ENCODE results near the gene NAT8L.

The NAT8L gene

DNA sequence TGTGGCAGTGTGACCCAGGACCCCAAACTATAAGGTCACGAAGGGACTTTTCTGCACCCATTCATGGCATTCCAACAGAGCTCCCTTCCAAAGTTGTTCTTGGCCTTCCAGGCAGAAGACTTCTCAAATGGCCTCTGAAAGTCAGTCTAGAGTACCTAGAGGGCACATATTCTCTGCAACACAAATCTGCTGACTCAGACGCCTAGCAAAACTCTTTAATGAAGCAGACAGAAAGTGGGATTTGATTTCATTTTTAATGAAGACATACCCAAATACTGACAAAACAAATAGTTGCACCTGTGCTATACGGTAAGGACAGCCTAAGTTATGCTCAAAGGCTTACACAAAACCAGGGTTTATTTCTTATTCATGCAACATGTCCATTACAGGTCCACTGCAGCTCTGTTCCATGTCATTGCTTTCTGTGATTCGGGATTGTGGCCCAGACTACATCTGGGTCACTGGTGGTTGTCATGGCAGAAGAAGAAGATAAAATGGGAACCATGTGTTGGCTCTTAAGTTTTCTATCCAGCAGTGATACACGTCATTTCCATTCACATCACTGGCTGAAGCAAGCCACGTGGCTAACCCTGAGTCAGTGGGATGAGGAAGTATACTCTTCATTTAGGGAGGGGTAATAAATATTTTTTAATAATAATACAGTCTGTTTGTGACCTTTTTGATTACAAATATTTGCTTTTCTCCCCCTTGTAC lies 57.7 kb downstream of the NAT8L start:
- Histone ChIP-seq H3K9me3 (no peaks in the 10 kb centered on the region), H3K4me3 (ENCODE audit: low read depth, low read length) (no peak overlapping the region), H3K4me1 (no peaks in the 10 kb centered on the region), H3K27me3 (peaks cover 13% of the 10 kb centered on the region), H3K36me3 (no peaks in the 10 kb centered on the region)
- no peak for DNase-seq
- TF ChIP-seq CTCF (IDR thresholded peaks at IDR 0.05; ENCODE audit: low read depth, low read length), result no peak
